ENCODE measurements around the gene GABRD. TPM values are rescaled to one million over a fixed set of nuclear protein-coding genes. Genes with fewer than 3 reads are reported as not detected.

Gene GABRD
- total RNA-seq, 1 donor from 2014 or later: 0.36 TPM

GRCh38 chr1:2053784-2054376 lies 34.7 kb downstream of the GABRD start:
- ATAC-seq: no peak

GRCh38 chr1:2054560-2054959 lies 35.4 kb downstream of the GABRD start:
- no peak for ATAC-seq

DNA sequence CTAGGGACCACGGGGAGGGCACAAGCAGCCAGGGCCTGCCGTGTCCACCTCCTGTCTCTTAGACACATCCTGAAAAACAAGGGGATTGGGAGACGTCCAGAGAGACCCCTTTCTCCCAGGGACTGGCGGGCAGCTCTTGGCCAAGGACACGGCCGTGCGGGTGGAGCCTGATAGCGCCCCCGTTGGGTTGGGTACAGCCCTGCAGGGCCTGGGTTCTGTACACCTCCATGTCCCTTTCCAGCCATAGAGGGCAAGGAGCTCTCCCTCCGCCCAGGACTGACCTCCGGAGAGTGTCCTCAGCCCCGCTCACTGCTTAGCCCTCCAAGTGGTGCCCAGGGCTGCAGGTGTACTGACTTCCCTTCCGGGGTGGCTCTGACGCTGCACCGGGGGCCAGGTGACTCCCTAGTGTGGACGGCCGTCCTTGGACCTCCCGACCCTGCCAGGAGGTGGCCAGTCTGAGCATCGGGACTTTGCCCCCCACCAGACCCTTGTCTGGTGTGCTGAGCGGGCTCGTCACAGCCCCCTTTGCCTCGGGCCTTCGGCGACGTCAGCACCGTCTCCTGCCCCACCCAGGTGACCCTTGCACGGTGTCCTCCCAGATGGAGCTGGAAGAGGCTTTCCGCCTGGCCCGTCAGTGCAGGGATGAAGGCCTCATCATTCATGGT lies 36.9 kb downstream of the GABRD start:
- ATAC-seq: no peak

GRCh38 chr1:2056955-2057590 lies 37.9 kb downstream of the GABRD start:
- ATAC-seq: no peak

GRCh38 chr1:2059290-2059953 lies 40.3 kb downstream of the GABRD start:
- no peak for ATAC-seq

DNA sequence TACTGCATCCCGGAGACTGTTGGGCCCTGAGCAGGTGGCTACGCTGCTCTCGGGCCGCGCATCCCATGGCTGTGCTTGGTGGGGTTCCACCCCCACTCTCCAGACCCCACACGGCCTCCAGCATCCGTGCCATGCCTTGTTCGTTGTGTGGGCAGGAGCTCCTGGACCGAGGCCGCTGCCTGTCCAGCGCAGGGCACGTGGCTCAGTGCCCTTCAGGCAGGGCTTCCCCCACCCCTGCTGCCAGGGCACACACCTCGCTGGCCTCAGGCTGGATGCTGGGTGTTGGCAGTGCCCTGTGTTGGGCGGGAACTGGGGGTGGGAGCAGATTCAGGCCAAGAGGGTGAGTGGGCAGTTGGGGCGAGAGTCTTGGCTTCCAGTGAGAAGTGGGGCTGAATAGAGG lies 40.9 kb downstream of the GABRD start:
- ATAC-seq: no peak

GRCh38 chr1:2060535-2060934 lies 41.4 kb downstream of the GABRD start:
- ATAC-seq: no peak

DNA sequence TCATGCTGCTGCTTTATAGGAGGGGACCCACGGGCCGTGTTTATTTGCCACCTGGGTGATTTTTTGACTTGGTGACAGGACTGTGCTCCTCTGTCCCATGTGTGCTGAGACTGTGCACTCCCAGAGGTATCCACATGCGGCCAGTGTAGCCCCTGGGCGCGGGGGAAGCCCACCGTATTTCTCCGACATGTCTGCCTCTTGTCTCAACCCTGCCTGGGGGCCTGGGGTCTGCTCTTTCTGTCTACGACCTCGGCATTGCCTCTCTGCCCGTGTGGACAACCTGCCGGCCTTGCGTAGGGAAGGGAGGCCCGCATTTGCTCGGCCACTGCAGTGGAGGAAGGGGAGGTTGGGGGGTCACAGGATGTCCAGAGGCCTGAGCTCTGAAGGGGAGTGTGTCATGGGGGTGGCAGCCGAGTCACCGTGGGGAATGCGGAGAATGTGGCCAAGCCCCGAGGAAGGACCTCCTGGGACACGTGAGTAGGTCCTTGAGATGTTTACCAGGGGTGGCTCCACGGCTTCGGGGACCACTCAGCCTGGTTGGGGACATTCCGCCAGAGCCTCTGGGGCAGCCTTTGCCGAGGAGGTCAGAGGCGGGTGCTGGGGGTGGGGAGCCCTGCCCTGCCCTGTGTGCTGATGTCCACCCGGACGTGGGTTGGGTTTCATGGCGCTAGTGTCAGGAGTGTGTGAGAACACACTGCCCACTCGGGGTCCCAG lies 42.1 kb downstream of the GABRD start:
- no peak for ATAC-seq

GRCh38 chr1:2065699-2066098 lies 46.6 kb downstream of the GABRD start:
- ATAC-seq: no peak

GRCh38 chr1:2067393-2067792 lies 48.2 kb downstream of the GABRD start:
- ATAC-seq: no peak

DNA sequence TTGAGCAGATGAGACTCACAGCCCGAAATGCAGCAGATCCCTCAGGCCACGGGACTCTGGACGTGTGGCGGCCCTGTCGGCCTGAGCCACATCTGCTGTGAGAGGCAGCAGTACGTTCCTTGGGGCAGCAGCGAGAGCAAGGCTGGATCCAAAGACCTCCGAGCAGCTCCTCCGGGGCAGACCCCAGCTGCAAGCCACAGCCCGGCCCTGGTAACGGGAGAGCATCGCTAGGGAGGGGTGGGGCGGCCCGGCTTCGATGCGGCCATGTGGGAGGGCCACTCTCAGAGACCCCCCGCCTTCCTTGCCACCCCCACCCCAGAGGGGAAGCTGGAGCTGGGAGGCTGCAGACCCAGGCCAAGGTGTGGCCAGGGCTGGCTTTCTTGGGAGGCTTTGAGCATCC lies 48.8 kb downstream of the GABRD start:
- ATAC-seq: no peak

GRCh38 chr1:2068951-2069350 lies 49.8 kb downstream of the GABRD start:
- no peak for ATAC-seq

- ATAC-seq: no peak
Measured at GRCh38 chr1:2070016-2070415, 50.9 kb downstream of the GABRD start.

GRCh38 chr1:2070800-2071530 lies 51.8 kb downstream of the GABRD start:
- ATAC-seq: no peak

DNA sequence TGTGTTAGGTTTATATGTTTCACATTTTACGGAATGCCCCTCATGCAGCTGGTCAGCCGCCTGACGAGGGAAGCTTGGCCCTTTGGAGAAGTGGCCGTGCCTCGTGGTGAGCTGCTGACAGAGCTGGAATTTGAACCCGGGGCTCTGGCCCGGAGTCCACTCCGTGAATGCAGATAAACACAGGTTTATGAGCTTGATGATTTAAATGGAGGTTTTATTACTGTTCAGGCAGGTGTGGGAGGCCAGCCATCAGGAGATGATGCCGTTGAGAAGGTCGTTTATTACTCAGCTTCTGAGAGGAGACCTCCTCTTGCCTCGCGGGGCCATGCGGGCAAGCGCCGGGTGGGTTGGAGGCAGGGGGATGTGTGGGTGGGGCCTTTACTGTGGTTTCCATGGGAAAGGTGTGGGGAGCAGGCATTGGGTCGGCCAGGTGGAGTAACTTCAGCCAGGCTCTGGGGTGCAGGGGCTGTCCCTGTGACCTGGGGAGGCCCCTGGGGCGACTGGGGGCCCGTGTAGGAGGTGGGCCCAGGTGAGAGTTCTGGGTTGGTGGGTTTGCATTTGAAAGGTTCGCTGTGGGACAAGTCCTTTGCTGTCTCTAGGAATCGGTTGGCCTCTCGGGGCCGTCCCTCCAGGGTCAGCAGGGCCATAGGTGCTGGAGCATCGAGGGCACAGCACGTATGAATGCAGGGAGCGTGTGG lies 53.1 kb downstream of the GABRD start:
- ATAC-seq: no peak

- ATAC-seq: no peak
Measured at GRCh38 chr1:2072891-2073290, 53.7 kb downstream of the GABRD start.

- no peak for ATAC-seq
Measured at GRCh38 chr1:2073382-2074230, 54.5 kb downstream of the GABRD start.

GRCh38 chr1:2074396-2074795 lies 55.3 kb downstream of the GABRD start:
- ATAC-seq: no peak

DNA sequence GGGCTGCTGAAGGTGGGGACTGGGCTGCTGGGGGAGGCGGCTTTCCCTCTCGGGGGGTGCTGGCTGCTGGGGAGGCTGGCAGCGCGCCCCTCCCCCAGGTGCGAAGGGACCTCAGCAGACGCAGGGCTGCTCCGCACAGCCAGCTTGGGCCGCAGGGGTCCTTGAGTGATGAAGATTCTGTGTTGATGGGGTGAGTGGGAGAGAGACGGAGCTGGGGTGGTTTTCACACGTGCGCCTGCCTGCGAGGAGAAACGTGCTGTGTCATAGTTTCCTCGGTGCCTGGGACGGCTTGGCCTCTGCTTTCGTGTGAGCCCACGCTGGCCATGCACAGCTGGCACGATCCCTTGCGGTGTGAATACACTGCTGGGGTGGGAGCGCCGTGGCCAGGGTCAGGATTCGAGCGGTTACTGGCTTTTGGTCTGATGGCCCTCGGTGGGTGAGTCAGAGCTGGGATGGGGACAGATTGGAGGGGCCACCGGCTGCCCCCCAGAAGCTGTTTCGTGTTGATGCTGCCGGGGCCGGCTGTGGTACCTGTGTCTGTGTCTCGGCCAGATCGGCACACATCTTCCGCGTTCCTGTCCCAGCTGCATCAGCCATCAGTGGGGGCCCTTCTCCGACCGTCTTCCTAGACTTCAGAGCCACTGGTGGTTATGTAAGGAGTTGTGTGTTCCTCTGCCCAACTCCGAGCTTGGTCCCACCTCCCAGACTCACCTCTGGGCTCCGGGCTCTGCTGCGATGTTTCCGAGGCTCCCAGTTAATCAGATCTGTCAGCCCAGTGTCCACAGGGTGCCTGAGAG lies 56.0 kb downstream of the GABRD start:
- ATAC-seq: no peak

DNA sequence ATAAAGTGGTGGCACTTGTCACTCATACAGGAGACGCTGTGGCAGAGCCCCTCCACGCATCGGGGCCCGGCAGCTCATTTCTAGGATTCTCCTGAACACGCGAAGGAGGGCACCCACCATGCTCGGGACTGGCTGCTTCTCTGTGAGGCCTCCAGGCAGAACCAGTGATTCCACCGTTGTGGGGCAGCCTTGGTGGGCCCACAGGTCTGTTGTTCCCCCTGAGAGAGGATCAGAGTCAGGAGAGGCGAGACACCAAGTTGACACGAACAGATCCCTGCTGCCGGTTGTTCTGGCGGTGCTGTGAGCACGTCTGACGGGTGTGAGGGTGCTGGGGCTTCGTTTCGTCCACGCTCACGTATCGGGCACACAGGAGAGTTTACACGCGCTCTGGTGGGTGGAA lies 57.7 kb downstream of the GABRD start:
- ATAC-seq: no peak

Measured in esophagus mucosa (tissue), 1 donor.